ENCODE results near the gene FFAR1. TPM values are rescaled to one million over a fixed set of nuclear protein-coding genes. Genes with fewer than 3 reads are reported as not detected.

The FFAR1 gene
- polyA plus RNA-seq, 3 donors = 0.04 TPM; not detected in 2

GRCh38 chr19:35336166-35336955, 11.3 kb upstream of the FFAR1 start:
- Histone ChIP-seq H3K9ac (ENCODE audit: insufficient read depth, low read length, poor library complexity, severe bottlenecking) (no peak overlapping the region), H3K9me3 (replicated peaks in 1 of 2; ENCODE audit: control insufficient read depth in 1 of 2, insufficient read depth in 1 of 2, low read length in 2 of 2) (no peaks in the 10 kb centered on the region), H3K36me3 (replicated peaks in 1 of 2; ENCODE audit: control insufficient read depth in 1 of 2, insufficient read depth in 2 of 2, low read length in 2 of 2) (no peaks in the 10 kb centered on the region), H3K27ac (ENCODE audit: low read depth in 1 of 2, low read length in 2 of 2) (no peak overlapping the region), H3K79me2 (ENCODE audit: insufficient read depth, low read length) (no peaks in the 10 kb centered on the region), H3K27me3 (ENCODE audit: control insufficient read depth in 2 of 2, insufficient read depth in 2 of 2, low read length in 2 of 2) (no peaks in the 10 kb centered on the region), H3K4me2 (replicated peaks; ENCODE audit: extremely low read depth, low read length, poor library complexity, severe bottlenecking) (no peak overlapping the region), H3K4me3 (replicated peaks in 1 of 3; ENCODE audit: low read depth in 2 of 3, low read length in 3 of 3) (no peak overlapping the region), H3K4me1 (ENCODE audit: control insufficient read depth in 1 of 2, insufficient read depth in 2 of 2, low read length in 2 of 2) (peaks cover 0 to 2% of the 10 kb centered on the region in 2 donors), H4K20me1 (ENCODE audit: insufficient read depth, low read length) (no peaks in the 10 kb centered on the region), H2AFZ (ENCODE audit: insufficient read depth, low read depth, low read length, poor library complexity, severe bottlenecking) (no peak overlapping the region)
- Mint-ChIP-seq H3K4me3 (no peak overlapping the region), H3K36me3 (peaks cover 0 to 3% of the 10 kb centered on the region in 2 donors), H3K4me1 (peaks cover 5% of the 10 kb centered on the region), H3K27me3 (ENCODE audit: low read depth in 3 of 3) (peaks cover 10 to 15% (median 11%) of the 10 kb centered on the region in 3 donors), H3K9me3 (peaks cover 0 to 2% (median 0%) of the 10 kb centered on the region in 7 donors), H3K27ac (no peak overlapping the region)
- no peak for DNase-seq
- intact Hi-C loops (cut with micrococcal nuclease) = no loop called here
- TF ChIP-seq, protein P1, sequence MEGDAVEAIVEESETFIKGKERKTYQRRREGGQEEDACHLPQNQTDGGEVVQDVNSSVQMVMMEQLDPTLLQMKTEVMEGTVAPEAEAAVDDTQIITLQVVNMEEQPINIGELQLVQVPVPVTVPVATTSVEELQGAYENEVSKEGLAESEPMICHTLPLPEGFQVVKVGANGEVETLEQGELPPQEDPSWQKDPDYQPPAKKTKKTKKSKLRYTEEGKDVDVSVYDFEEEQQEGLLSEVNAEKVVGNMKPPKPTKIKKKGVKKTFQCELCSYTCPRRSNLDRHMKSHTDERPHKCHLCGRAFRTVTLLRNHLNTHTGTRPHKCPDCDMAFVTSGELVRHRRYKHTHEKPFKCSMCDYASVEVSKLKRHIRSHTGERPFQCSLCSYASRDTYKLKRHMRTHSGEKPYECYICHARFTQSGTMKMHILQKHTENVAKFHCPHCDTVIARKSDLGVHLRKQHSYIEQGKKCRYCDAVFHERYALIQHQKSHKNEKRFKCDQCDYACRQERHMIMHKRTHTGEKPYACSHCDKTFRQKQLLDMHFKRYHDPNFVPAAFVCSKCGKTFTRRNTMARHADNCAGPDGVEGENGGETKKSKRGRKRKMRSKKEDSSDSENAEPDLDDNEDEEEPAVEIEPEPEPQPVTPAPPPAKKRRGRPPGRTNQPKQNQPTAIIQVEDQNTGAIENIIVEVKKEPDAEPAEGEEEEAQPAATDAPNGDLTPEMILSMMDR (IDR thresholded peaks at IDR 0.05) = no peak
- 86% methylated on average over 13 of the region's 21 CpGs for WGBS (ENCODE audit: insufficient coverage)

GRCh38 chr19:35337097-35337983, 10.4 kb upstream of the FFAR1 start:
- H3K4me1 ChIP-seq (ENCODE audit: control insufficient read depth in 1 of 2, insufficient read depth in 2 of 2, low read length in 2 of 2) = peaks cover 5 to 10% of the 10 kb centered on the region in 2 donors
- no peaks in the 10 kb centered on the region for H3K9me3 ChIP-seq (replicated peaks in 1 of 2; ENCODE audit: control insufficient read depth in 1 of 2, insufficient read depth in 1 of 2, low read length in 2 of 2)
- H3K36me3 ChIP-seq (replicated peaks in 1 of 2; ENCODE audit: control insufficient read depth in 1 of 2, insufficient read depth in 2 of 2, low read length in 2 of 2) = no peaks in the 10 kb centered on the region
- peaks cover 0 to 3% of the 10 kb centered on the region in 2 donors for H3K36me3 Mint-ChIP-seq
- peaks cover 14% of the 10 kb centered on the region for H3K4me1 Mint-ChIP-seq
- no peak overlapping the region for H3K9ac ChIP-seq (ENCODE audit: insufficient read depth, low read length, poor library complexity, severe bottlenecking)
- peak overlapping the region in 3 of 7 donors; percentile 27 to 68 (median 59) for H3K27ac Mint-ChIP-seq
- H3K4me3 Mint-ChIP-seq = peak overlapping the region in 1 of 2 donors; percentile 19
- H3K4me2 ChIP-seq (replicated peaks; ENCODE audit: extremely low read depth, low read length, poor library complexity, severe bottlenecking) = no peak overlapping the region
- no peak overlapping the region for H2AFZ ChIP-seq (ENCODE audit: insufficient read depth, low read depth, low read length, poor library complexity, severe bottlenecking)
- intact Hi-C loops (cut with micrococcal nuclease) = no loop called here
- peaks cover 0 to 4% (median 0%) of the 10 kb centered on the region in 7 donors for H3K9me3 Mint-ChIP-seq
- H3K27me3 ChIP-seq (ENCODE audit: control insufficient read depth in 2 of 2, insufficient read depth in 2 of 2, low read length in 2 of 2) = no peaks in the 10 kb centered on the region
- peaks cover 10 to 16% (median 10%) of the 10 kb centered on the region in 3 donors for H3K27me3 Mint-ChIP-seq (ENCODE audit: low read depth in 3 of 3)
- H4K20me1 ChIP-seq (ENCODE audit: insufficient read depth, low read length) = no peaks in the 10 kb centered on the region
- no peak overlapping the region for H3K4me3 ChIP-seq (replicated peaks in 1 of 3; ENCODE audit: low read depth in 2 of 3, low read length in 3 of 3)
- H3K79me2 ChIP-seq (ENCODE audit: insufficient read depth, low read length) = no peaks in the 10 kb centered on the region
- TF ChIP-seq, protein P1 (IDR thresholded peaks at IDR 0.05) = no peak
- 78% methylated on average over 17 of the region's 25 CpGs for WGBS (ENCODE audit: insufficient coverage)
- no peak for DNase-seq
- H3K27ac ChIP-seq (ENCODE audit: low read depth in 1 of 2, low read length in 2 of 2) = no peak overlapping the region
